Measurements from ENCODE around the gene EFHC1. TPM values are rescaled to one million over a fixed set of nuclear protein-coding genes. Genes with fewer than 3 reads are reported as not detected.

Gene EFHC1
- total and polyA plus RNA-seq, 2 of the 13 experiments (the other 11 are each of a cell fraction or from before 2014, with no cell fraction given), result 23.4 to 29.5 TPM

GRCh38 chr6:52564856-52565255, 144.7 kb downstream of the EFHC1 start (continued):
- TF ChIP-seq, protein P1, sequence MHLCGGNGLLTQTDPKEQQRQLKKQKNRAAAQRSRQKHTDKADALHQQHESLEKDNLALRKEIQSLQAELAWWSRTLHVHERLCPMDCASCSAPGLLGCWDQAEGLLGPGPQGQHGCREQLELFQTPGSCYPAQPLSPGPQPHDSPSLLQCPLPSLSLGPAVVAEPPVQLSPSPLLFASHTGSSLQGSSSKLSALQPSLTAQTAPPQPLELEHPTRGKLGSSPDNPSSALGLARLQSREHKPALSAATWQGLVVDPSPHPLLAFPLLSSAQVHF (CRISPR knock-in tag; IDR thresholded peaks at IDR 0.05), result no peak
- no peak for TF ChIP-seq CREB1 (IDR thresholded peaks at IDR 0.05)
- TF ChIP-seq CREB1 (CRISPR knock-in tag; IDR thresholded peaks at IDR 0.05), result no peak
- TF ChIP-seq HDAC2 (CRISPR knock-in tag; IDR thresholded peaks at IDR 0.05), result 0 out of 2 replicates have a peak, but pooled peaks have one; percentile 30
- TF ChIP-seq TCF7 (IDR thresholded peaks at IDR 0.05; ENCODE audit: low read depth), result peak; percentile 55
- no peak for TF ChIP-seq MTA3 (CRISPR knock-in tag; IDR thresholded peaks at IDR 0.05)
- no peak for TF ChIP-seq ZNF496 (CRISPR knock-in tag; IDR thresholded peaks at IDR 0.05; ENCODE audit: insufficient replicate concordance)
- no peak for TF ChIP-seq ZSCAN22 (CRISPR knock-in tag; IDR thresholded peaks at IDR 0.05)
- TF ChIP-seq, protein P2, sequence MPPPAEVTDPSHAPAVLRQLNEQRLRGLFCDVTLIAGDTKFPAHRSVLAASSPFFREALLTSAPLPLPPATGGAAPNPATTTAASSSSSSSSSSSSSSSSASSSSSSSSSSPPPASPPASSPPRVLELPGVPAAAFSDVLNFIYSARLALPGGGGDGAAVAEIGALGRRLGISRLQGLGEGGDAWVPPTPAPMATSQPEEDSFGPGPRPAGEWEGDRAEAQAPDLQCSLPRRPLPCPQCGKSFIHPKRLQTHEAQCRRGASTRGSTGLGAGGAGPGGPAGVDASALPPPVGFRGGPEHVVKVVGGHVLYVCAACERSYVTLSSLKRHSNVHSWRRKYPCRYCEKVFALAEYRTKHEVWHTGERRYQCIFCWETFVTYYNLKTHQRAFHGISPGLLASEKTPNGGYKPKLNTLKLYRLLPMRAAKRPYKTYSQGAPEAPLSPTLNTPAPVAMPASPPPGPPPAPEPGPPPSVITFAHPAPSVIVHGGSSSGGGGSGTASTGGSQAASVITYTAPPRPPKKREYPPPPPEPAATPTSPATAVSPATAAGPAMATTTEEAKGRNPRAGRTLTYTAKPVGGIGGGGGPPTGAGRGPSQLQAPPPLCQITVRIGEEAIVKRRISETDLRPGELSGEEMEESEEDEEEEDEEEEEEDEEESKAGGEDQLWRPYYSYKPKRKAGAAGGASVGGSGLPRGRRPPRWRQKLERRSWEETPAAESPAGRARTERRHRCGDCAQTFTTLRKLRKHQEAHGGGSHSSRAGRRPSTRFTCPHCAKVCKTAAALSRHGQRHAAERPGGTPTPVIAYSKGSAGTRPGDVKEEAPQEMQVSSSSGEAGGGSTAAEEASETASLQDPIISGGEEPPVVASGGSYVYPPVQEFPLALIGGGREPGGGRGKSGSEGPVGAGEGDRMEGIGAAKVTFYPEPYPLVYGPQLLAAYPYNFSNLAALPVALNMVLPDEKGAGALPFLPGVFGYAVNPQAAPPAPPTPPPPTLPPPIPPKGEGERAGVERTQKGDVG (CRISPR knock-in tag; IDR thresholded peaks at IDR 0.05; ENCODE audit: borderline replicate concordance), result no peak
- TF ChIP-seq MYPOP (CRISPR knock-in tag; IDR thresholded peaks at IDR 0.05), result no peak
- no peak for TF ChIP-seq ZFP41 (CRISPR knock-in tag; IDR thresholded peaks at IDR 0.05; ENCODE audit: borderline replicate concordance)
- TF ChIP-seq, protein P3, sequence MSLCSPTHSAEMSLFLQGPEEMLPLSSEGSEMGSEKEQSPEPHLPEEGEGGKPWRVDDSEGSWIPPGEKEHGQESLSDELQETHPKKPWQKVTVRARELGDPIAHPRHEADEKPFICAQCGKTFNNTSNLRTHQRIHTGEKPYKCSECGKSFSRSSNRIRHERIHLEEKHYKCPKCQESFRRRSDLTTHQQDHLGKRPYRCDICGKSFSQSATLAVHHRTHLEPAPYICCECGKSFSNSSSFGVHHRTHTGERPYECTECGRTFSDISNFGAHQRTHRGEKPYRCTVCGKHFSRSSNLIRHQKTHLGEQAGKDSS (CRISPR knock-in tag; IDR thresholded peaks at IDR 0.05; ENCODE audit: borderline replicate concordance, low read depth), result no peak
- TF ChIP-seq HMG20A (CRISPR knock-in tag; IDR thresholded peaks at IDR 0.05; ENCODE audit: borderline replicate concordance), result no peak
- TF ChIP-seq ZNF362 (CRISPR knock-in tag; IDR thresholded peaks at IDR 0.05; ENCODE audit: borderline replicate concordance), result no peak
- no peak for TF ChIP-seq HNRNPUL1 (IDR thresholded peaks at IDR 0.05; ENCODE audit: low read depth, low read length)
- no peak for TF ChIP-seq PAX8 (CRISPR knock-in tag; IDR thresholded peaks at IDR 0.05; ENCODE audit: borderline replicate concordance)
- no peak for TF ChIP-seq E2F2 (CRISPR knock-in tag; IDR thresholded peaks at IDR 0.05; ENCODE audit: borderline replicate concordance)
- no peak for TF ChIP-seq NFE2L2 (IDR thresholded peaks at IDR 0.05; ENCODE audit: low read length)
- TF ChIP-seq, protein P4, sequence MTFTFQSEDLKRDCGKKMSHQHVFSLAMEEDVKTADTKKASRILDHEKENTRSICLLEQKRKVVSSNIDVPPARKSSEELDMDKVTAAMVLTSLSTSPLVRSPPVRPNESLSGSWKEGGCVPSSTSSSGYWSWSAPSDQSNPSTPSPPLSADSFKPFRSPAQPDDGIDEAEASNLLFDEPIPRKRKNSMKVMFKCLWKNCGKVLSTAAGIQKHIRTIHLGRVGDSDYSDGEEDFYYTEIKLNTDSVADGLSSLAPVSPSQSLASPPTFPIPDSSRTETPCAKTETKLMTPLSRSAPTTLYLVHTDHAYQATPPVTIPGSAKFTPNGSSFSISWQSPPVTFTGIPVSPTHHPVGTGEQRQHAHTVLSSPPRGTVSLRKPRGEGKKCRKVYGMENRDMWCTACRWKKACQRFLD (CRISPR knock-in tag; IDR thresholded peaks at IDR 0.05; ENCODE audit: borderline replicate concordance), result no peak
- TF ChIP-seq ZKSCAN1 (IDR thresholded peaks at IDR 0.05; ENCODE audit: low read length), result no peak
